Lower lobe of right lung (tissue), 2 donors: ENCODE results near the gene RFK. TPM values are rescaled to one million over a fixed set of nuclear protein-coding genes. Genes with fewer than 3 reads are reported as not detected.

Experiments
- ATAC-seq, 2 donors: fragments of 200-7000 bp; cut with Tn5 transposase; one replicate each; pipeline ENCODE4 v1.9.1; 2020 to 2022; ENCODE audit warnings: mild to moderate bottlenecking in 2 of 2, moderate library complexity in 2 of 2
- DNase-seq: peaks from one replicate; pipeline ENCODE4 v3.0.0-alpha.2; 2020
- H3K27ac ChIP-seq: fragments of 200-600 bp; one replicate; pipeline ENCODE4 v1.8.0; 2022
- H3K27me3 ChIP-seq: fragments of 200-600 bp; one replicate; pipeline ENCODE4 v1.8.0; 2022; ENCODE audit warnings: low read depth
- H3K36me3 ChIP-seq: fragments of 200-600 bp; one replicate; pipeline ENCODE4 v1.8.0; 2022; ENCODE audit warnings: mild to moderate bottlenecking
- H3K4me1 ChIP-seq: fragments of 200-600 bp; one replicate; pipeline ENCODE4 v1.8.0; 2022
- H3K4me3 ChIP-seq: fragments of 200-600 bp; one replicate; pipeline ENCODE4 v1.8.0; 2022; ENCODE audit warnings: mild to moderate bottlenecking
- H3K9me3 ChIP-seq: fragments of 200-600 bp; one replicate; pipeline ENCODE4 v1.8.0; 2022
- intact Hi-C: fragments of 100-400 bp; cut with DNase I; formaldehyde crosslinking; loops from one replicate; pipeline ENCODE4 v1.11.0; 2022
- total RNA-seq: library from RNA; stranded (reverse); fragmentation: NEBNext Ultra II Directional; extraction: Animal tissue kit (Norgen Biotek cat#: 25700); gene quantifications from one replicate; pipeline ENCODE4 v1.2.1, GENCODE V29; 2021
- TF ChIP-seq, protein P1 (sequence below): fragments of 200-600 bp; IDR thresholded peaks from one replicate; pipeline ENCODE4 v1.8.0; 2022; ENCODE audit warnings: antibody characterized with exemption, mild to moderate bottlenecking
- donor health status: DM: no; HTN: yes; CAD: no; lungs with severe emphysema.

Gene RFK
- total RNA-seq, 1 donor from 2014 or later: 18.4 TPM

- Histone ChIP-seq H3K27ac (no peak overlapping the region), H3K4me1 (no peaks in the 10 kb centered on the region), H3K27me3 (no peaks in the 10 kb centered on the region), H3K9me3 (no peaks in the 10 kb centered on the region), H3K36me3 (no peaks in the 10 kb centered on the region), H3K4me3 (no peak overlapping the region)
- no peak for ATAC-seq
- DNase-seq: no peak
- intact Hi-C loops: no loop called here
- TF ChIP-seq, protein P1, sequence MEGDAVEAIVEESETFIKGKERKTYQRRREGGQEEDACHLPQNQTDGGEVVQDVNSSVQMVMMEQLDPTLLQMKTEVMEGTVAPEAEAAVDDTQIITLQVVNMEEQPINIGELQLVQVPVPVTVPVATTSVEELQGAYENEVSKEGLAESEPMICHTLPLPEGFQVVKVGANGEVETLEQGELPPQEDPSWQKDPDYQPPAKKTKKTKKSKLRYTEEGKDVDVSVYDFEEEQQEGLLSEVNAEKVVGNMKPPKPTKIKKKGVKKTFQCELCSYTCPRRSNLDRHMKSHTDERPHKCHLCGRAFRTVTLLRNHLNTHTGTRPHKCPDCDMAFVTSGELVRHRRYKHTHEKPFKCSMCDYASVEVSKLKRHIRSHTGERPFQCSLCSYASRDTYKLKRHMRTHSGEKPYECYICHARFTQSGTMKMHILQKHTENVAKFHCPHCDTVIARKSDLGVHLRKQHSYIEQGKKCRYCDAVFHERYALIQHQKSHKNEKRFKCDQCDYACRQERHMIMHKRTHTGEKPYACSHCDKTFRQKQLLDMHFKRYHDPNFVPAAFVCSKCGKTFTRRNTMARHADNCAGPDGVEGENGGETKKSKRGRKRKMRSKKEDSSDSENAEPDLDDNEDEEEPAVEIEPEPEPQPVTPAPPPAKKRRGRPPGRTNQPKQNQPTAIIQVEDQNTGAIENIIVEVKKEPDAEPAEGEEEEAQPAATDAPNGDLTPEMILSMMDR: no peak
Observed at GRCh38 chr9:76352026-76352620, 42.1 kb downstream of the RFK start.

GRCh38 chr9:76351006-76351405, 43.2 kb downstream of the RFK start:
- intact Hi-C loops: no loop called here
- TF ChIP-seq, protein P1: no peak
- DNase-seq (no peak), ATAC-seq (no peak)
- no peaks in the 10 kb centered on the region for H3K27me3 ChIP-seq
- H3K36me3 ChIP-seq: no peaks in the 10 kb centered on the region
- no peaks in the 10 kb centered on the region for H3K9me3 ChIP-seq
- no peak overlapping the region for H3K4me3 ChIP-seq
- no peaks in the 10 kb centered on the region for H3K4me1 ChIP-seq
- no peak overlapping the region for H3K27ac ChIP-seq

DNA sequence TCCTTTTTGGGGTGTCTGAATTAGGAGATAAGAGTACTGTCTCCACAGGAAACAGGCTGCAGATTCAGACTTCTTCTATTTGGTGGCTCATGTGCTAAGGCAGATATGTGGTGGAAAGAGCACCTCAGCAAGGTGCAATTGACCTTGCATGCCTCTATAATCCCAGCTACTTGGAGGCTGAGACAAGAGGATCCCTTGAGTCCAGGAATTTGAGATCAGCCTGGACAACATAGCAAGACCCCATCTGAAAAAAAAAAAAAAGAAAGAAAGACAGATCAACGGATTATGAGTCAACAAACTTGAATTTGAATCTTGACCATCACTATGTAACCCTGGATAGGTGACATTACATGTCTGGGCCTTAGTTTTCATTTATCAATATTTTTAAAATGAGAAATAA, 44.4 kb downstream of the RFK start:
- DNase-seq (no peak), ATAC-seq (no peak)
- Histone ChIP-seq H3K4me3 (no peak overlapping the region), H3K36me3 (no peaks in the 10 kb centered on the region), H3K27ac (no peak overlapping the region), H3K4me1 (no peaks in the 10 kb centered on the region), H3K9me3 (no peaks in the 10 kb centered on the region), H3K27me3 (no peaks in the 10 kb centered on the region)
- TF ChIP-seq, protein P1: no peak
- intact Hi-C loops: no loop called here

- intact Hi-C loops: no loop called here
- Histone ChIP-seq H3K4me1 (no peaks in the 10 kb centered on the region), H3K36me3 (no peaks in the 10 kb centered on the region), H3K27me3 (no peaks in the 10 kb centered on the region), H3K9me3 (no peaks in the 10 kb centered on the region), H3K27ac (no peak overlapping the region), H3K4me3 (no peak overlapping the region)
- TF ChIP-seq, protein P1: no peak
- no peak for ATAC-seq
- DNase-seq: no peak
Observed at GRCh38 chr9:76342858-76343257, 51.4 kb downstream of the RFK start.

DNA sequence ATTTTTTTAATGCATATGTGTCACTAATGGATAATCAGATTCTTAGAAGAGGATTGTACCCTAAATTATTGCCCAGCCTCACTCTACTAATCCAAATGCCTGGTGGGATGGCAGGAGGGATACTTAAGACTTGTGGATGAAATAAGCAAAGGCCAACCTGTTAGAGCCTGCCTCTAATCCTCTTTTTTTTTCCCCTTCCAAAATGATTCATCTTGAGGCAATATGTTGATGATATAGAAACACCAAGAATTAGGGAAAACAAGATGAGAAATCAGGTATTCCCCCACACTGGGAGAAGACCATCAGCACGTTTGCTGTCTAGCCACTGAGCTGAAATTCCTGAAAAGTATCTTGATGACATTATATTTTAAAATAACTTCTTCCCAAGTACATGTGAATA, 52.0 kb downstream of the RFK start:
- H3K27ac ChIP-seq: no peak overlapping the region
- no peaks in the 10 kb centered on the region for H3K9me3 ChIP-seq
- ATAC-seq: no peak
- TF ChIP-seq, protein P1: no peak
- H3K4me3 ChIP-seq: no peak overlapping the region
- intact Hi-C loops: no loop called here
- no peaks in the 10 kb centered on the region for H3K27me3 ChIP-seq
- H3K4me1 ChIP-seq: no peaks in the 10 kb centered on the region
- DNase-seq: no peak
- no peaks in the 10 kb centered on the region for H3K36me3 ChIP-seq
